Ovary (tissue), 9 donors: ENCODE data around the gene TENM4. TPM values are rescaled to one million over a fixed set of nuclear protein-coding genes. Genes with fewer than 3 reads are reported as not detected.

Experiments used
- DNase-seq, 5 donors: peaks; one replicate each; pipeline ENCODE4 v3.0.0-alpha.2; 2019 to 2020
- H3K27ac ChIP-seq, 2 donors: fragments of 200-600 bp; one replicate each; pipeline versions ENCODE4 v1.5.1 to v1.8.0; 2019 to 2022
- H3K27me3 ChIP-seq: fragments of 200-600 bp; one replicate; pipeline ENCODE4 v1.8.0; 2022
- H3K36me3 ChIP-seq: fragments of 200-600 bp; sonication (generic); one replicate; pipeline ENCODE4 v1.5.1; 2019
- H3K4me1 ChIP-seq: one replicate; pipeline ENCODE4 v1.8.1; 2013; ENCODE audit warnings: mild to moderate bottlenecking, moderate library complexity; ENCODE audit not compliant: insufficient read depth
- H3K4me3 ChIP-seq: fragments of 200-600 bp; sonication (generic); one replicate; pipeline ENCODE4 v1.5.1; 2017
- H3K9me3 ChIP-seq, 2 donors: fragments of 200-600 bp in 1 of 2; sonication (generic) in 1 of 2; one replicate each; pipeline versions ENCODE4 v1.5.1 to v1.8.1; 2013 to 2019; ENCODE audit warnings: mild to moderate bottlenecking in 1 of 2, moderate library complexity in 1 of 2
- EP300 ChIP-seq: sonication (generic); formaldehyde crosslinking; IDR thresholded peaks from one replicate; pipeline ENCODE4 v1.6.1; 2017; ENCODE audit warnings: antibody characterized with exemption
- POLR2A ChIP-seq: fragments of 450-650 bp; IDR thresholded peaks from one replicate; pipeline ENCODE4 v1.6.1; 2017; ENCODE audit warnings: antibody characterized with exemption, mild to moderate bottlenecking, moderate library complexity
- WGBS, 3 donors: extraction: QIAGEN DNeasy Blood & Tissue Kit in 1 of 3; methylation state at CpG; one replicate each; pipeline versions ENCODE4 v1.1.5 to v1.1.7; 2013 to 2017; 5-methylcytosine and 5-hydroxymethylcytosine counted together
- intact Hi-C, 4 donors: fragments of 100-400 bp; cut with DNase I; formaldehyde crosslinking; loops; one replicate each; pipeline versions ENCODE4 v1.11.0 to v1.15.1; 2022 to 2023
- polyA plus RNA-seq, 2 donors: library from polyadenylated mRNA; stranded (reverse); fragments of 200-250 nt in 1 of 2; fragments of 350-450 nt in 1 of 2; fragmentation: Illumina TruSeq in 1 of 2; extraction: RNeasy Lipid Tissue Mini Kit (QIAGEN cat#74804) in 1 of 2; gene quantifications; one replicate each; pipeline ENCODE4 v1.2.3, GENCODE V29; 2013 to 2014
- total RNA-seq, 7 donors: library from RNA; depleted of rRNA in 2 of 7; stranded (reverse); fragments of >200 nt in 2 of 7; fragmentation: NEBNext Ultra II Directional in 3 of 7; extraction: Animal tissue kit (Norgen Biotek cat#: 25700) in 3 of 7; gene quantifications; one replicate each; pipeline versions ENCODE4 v1.1.0 to v1.2.4, GENCODE V29; 2016 to 2023
- TF ChIP-seq, protein P1 (sequence below), 3 donors: fragments of 450-650 bp in 2 of 3; fragments of 200-600 bp in 1 of 3; IDR thresholded peaks; one replicate each; pipeline versions ENCODE4 v1.5.1 to v1.8.0; 2016 to 2022; ENCODE audit warnings: antibody characterized with exemption in 3 of 3, mild to moderate bottlenecking in 1 of 3
- donor health status: DM: no; HTN: no; CAD: no; lungs with moderate emphysema.
- donor health status: DM: no; HTN: no; CAD: no.
- donor health status: Bipolar disorder and iron deficiency.
- donor health status: DM: yes; HTN: yes; CAD: no.
- donor health status: DM: no; HTN: no; CAD: no.
- donor health status: DM: yes; HTN: yes; CAD: no.

The TENM4 gene
- total and polyA plus RNA-seq, 9 donors, result 11.0 to 206 (median 107) TPM

DNA sequence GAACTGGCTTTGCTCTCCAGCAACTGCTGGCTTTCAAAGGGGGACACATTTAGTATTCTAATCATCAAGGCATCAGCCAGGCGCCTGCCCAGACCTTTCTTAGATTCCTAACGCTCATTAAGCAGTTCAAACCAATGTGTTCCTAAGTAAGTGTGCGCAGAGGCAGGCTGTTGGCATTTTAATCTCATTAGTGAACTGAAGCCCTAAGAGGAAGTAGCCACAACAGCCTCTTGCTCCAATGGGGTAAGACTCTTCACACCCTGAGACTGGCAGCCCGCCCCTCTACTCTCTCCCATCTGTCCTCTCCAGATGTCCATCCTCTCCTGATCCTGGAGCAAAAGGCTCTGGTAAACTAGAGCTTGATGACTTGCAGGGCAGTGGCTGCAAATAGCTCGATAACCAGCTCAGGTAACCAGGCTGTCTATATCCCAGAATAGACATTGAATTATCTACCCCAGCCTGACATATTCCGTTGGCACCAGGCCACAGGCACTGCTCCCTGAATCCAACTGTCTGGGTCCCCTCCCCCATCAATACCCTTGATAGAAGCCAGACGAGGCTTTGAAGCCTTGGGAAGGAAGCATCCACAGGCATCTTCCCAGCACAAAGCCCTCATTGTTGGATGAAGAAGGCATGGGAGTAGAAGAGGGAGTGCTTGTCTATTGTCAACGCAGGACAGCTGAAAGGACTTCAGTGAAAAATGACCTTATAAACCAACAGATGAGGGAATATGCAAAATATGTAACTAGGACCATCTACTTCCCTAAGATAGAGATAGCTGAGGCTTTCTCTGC, 321.1 kb downstream of the TENM4 start:
- TF ChIP-seq POLR2A, result no peak
- TF ChIP-seq EP300, result no peak
- TF ChIP-seq, protein P1, sequence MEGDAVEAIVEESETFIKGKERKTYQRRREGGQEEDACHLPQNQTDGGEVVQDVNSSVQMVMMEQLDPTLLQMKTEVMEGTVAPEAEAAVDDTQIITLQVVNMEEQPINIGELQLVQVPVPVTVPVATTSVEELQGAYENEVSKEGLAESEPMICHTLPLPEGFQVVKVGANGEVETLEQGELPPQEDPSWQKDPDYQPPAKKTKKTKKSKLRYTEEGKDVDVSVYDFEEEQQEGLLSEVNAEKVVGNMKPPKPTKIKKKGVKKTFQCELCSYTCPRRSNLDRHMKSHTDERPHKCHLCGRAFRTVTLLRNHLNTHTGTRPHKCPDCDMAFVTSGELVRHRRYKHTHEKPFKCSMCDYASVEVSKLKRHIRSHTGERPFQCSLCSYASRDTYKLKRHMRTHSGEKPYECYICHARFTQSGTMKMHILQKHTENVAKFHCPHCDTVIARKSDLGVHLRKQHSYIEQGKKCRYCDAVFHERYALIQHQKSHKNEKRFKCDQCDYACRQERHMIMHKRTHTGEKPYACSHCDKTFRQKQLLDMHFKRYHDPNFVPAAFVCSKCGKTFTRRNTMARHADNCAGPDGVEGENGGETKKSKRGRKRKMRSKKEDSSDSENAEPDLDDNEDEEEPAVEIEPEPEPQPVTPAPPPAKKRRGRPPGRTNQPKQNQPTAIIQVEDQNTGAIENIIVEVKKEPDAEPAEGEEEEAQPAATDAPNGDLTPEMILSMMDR (IDR thresholded peaks at IDR 0.05), result no peak
- intact Hi-C loops, result no loop called here
- no peaks in the 10 kb centered on the region for H3K36me3 ChIP-seq

DNA sequence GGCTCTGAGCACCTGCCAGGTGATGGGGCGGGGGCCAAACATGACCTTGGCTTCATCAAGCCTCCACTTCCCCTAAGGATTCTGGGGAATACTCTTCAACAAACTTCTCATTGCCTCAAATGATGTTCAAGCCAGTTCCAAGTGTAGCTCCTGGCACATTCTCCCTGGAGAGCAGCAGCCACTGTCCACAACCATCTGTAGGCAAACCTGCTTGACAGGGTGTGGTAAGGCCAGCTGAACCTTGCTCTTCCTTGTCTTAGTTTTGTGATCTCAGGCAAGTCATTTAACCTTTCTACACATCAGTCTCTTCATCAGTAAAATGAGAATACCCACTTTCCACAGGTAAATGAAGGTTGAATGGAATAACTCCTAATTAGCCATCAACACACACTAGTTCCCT, 323.3 kb downstream of the TENM4 start:
- H3K36me3 ChIP-seq, result no peaks in the 10 kb centered on the region
- DNase-seq, result no peak
- H3K27ac ChIP-seq, result no peak overlapping the region
- peaks cover 14% of the 10 kb centered on the region for H3K4me1 ChIP-seq
- H3K4me3 ChIP-seq, result no peak overlapping the region
- intact Hi-C loops, result no loop called here
- no peaks in the 10 kb centered on the region for H3K9me3 ChIP-seq
- WGBS, 3 donors, result 98 to 100% (median 100%) methylated on average over 1 of the region's 1 CpG
- TF ChIP-seq, protein P1 (IDR thresholded peaks at IDR 0.05), result no peak
- TF ChIP-seq POLR2A (no peak), EP300 (no peak)
- H3K27me3 ChIP-seq, result no peaks in the 10 kb centered on the region

More for the DNA sequence above, 321.1 kb downstream of the TENM4 start:
- Histone ChIP-seq H3K9me3 (no peaks in the 10 kb centered on the region), H3K27ac (no peak overlapping the region), H3K4me1 (peaks cover 3% of the 10 kb centered on the region), H3K4me3 (no peak overlapping the region), H3K27me3 (no peaks in the 10 kb centered on the region)
- 60 to 70% (median 64%) methylated on average over 8 of the region's 8 CpGs for WGBS, 3 donors
- DNase-seq, result no peak

DNA sequence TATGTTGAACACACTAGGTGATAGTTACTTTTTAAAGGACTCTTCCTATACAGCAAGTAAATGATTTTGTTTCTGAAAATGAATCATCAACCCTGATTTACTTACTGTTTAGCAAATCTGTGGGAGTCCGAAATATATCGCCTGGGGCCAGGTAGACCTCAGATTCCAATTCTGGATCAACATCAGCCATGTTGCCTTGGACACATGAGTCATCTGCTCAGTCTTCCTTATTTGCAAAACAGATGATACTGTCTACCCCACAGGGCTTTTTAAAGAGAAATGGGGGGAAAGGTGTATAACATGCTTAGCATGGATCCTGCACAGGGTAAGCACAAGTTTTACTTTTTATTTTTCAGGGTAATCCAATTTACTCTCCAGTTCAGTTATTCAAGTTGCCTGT, 324.2 kb downstream of the TENM4 start:
- Histone ChIP-seq H3K27me3 (no peaks in the 10 kb centered on the region), H3K9me3 (no peaks in the 10 kb centered on the region), H3K4me3 (no peak overlapping the region), H3K36me3 (no peaks in the 10 kb centered on the region), H3K4me1 (peaks cover 17% of the 10 kb centered on the region), H3K27ac (no peak overlapping the region)
- WGBS, 3 donors, result 86 to 97% (median 91%) methylated on average over 2 of the region's 2 CpGs
- TF ChIP-seq EP300, result no peak
- TF ChIP-seq POLR2A, result no peak
- TF ChIP-seq, protein P1 (IDR thresholded peaks at IDR 0.05), result no peak
- no peak for DNase-seq
- intact Hi-C loops, result no loop called here

DNA sequence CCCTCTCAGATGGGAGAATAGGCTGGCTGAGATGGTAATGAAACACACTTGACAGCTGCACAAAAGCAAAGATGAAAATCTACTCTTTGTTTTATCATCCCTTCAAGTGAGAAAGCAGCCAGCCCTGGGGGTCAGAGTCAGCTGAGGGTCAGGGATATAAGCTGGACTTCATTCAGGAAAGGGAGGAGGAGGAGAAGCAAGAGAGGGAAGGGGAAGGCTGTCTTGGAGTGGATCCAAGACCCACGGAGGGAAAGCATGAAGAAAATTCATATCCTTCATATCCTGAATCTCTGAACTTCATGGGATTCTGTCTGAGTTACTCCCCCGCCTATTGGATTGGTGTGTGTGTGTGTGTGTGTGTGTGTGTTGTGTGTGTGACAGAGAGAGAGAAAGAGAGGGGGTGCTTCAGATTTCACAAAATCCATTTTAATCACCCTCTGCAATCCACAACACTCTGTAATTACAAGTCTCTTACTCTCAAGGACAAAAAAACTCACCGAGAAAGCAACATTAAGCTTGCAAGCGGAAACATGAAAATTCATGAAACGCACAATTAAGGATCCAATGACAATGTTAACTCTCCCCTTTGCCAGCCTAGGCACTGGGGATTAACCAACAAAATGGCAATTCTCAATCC, 327.7 kb downstream of the TENM4 start:
- intact Hi-C loops, result no loop called here
- TF ChIP-seq POLR2A (no peak), EP300 (no peak)
- TF ChIP-seq, protein P1 (IDR thresholded peaks at IDR 0.05), result no peak
- 12 to 36% (median 13%) methylated on average over 5 of the region's 5 CpGs for WGBS, 3 donors

More for the DNA sequence above, 327.7 kb downstream of the TENM4 start:
- no peak overlapping the region for H3K4me3 ChIP-seq
- peak overlapping the region in 1 of 2 donors; percentile 61 for H3K27ac ChIP-seq
- H3K9me3 ChIP-seq, result no peaks in the 10 kb centered on the region
- peak; percentile 62 to 73 (median 68) for DNase-seq
- no peaks in the 10 kb centered on the region for H3K27me3 ChIP-seq
- H3K36me3 ChIP-seq, result no peaks in the 10 kb centered on the region
- H3K4me1 ChIP-seq, result peaks cover 14% of the 10 kb centered on the region
